ENCODE data around the gene KRIT1. TPM values are rescaled to one million over a fixed set of nuclear protein-coding genes. Genes with fewer than 3 reads are reported as not detected.

The KRIT1 gene
- total RNA-seq (100 to 1,000 TPM in 3 of 7 donors, 10 to 100 TPM in 4; 47.2 to 131 (median 62.6) TPM), polyA plus RNA-seq (10 to 100 TPM; 13.7 to 19.6 (median 17.3) TPM)
- long read RNA-seq, donor 1, partial matches to known transcripts: 32 of 35 reads
- long read RNA-seq, donor 1, other reads (novel, unspliced or antisense): 0 of 35 reads
- long read RNA-seq, donor 2, partial matches to known transcripts: 6 of 8 reads
- long read RNA-seq, donor 2, other reads (novel, unspliced or antisense): 0 of 8 reads

GRCh38 chr7:92245487-92246359, at the start of gene KRIT1, which contains the start of gene ANKIB1:
TSS of gene KRIT1 (minus strand) at chr7:92245914. CDS start at chr7:92242135, 3,779 bp downstream.
TSS of gene ANKIB1 (plus strand) at chr7:92245974. CDS start at chr7:92294979, 49,005 bp downstream.
- DNase-seq: peak; percentile 97
- 0 to 1% (median 0%) methylated on average over 46 to 70 of the region's 71 CpGs for WGBS, 5 donors
- Histone ChIP-seq H3K4me1 (peaks cover 26 to 71% (median 45%) of the 10 kb centered on the region in 6 donors), H3K9me3 (no peaks in the 10 kb centered on the region), H3K4me3 (peak within 1 kb of the TSS; percentile 74 to 99 (median 94)), H3K36me3 (peaks cover 0 to 20% (median 6%) of the 10 kb centered on the region in 6 donors), H3K27ac (peak within 1 kb of the TSS; percentile 88 to 94 (median 91)), H3K27me3 (replicated peaks in 1 of 7) (no peaks in the 10 kb centered on the region)
- TF ChIP-seq POLR2AphosphoS5 (IDR thresholded peaks at IDR 0.05): peak; percentile 91 to 94 (median 92)
- TF ChIP-seq, protein P1, sequence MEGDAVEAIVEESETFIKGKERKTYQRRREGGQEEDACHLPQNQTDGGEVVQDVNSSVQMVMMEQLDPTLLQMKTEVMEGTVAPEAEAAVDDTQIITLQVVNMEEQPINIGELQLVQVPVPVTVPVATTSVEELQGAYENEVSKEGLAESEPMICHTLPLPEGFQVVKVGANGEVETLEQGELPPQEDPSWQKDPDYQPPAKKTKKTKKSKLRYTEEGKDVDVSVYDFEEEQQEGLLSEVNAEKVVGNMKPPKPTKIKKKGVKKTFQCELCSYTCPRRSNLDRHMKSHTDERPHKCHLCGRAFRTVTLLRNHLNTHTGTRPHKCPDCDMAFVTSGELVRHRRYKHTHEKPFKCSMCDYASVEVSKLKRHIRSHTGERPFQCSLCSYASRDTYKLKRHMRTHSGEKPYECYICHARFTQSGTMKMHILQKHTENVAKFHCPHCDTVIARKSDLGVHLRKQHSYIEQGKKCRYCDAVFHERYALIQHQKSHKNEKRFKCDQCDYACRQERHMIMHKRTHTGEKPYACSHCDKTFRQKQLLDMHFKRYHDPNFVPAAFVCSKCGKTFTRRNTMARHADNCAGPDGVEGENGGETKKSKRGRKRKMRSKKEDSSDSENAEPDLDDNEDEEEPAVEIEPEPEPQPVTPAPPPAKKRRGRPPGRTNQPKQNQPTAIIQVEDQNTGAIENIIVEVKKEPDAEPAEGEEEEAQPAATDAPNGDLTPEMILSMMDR (IDR thresholded peaks at IDR 0.05 in 8 of 11, conservative IDR thresholded peaks at IDR 0.05 in 3 of 11): peak in 6 of 11 experiments; percentile 16 to 39 (median 27)
- peak in 1 of 3 donors; percentile 31 for TF ChIP-seq POLR2A (IDR thresholded peaks at IDR 0.05)
- intact Hi-C loops (cut with DNase I; ENCODE audit: low total_unique reads): no loop called here

DNA sequence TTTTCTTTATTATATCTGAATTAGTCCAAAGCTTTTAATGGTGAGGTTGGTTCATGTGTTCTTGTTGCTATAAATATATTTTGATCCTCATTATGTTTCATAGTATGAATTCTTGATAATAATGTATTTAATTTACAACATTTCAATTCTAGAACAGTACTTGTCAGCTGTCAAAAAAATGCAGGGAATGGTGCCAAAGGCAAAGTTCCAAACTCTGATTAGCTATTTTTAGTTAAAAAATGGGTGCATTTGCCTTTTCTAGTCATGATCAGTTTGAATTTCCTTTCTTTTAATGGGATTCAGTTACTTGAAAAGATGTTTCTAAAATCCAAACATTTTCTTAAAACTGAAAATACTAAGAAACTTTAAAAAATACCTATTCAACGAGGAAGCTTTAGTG, 49.7 kb upstream of the KRIT1 start:
- peaks cover 0 to 33% (median 11%) of the 10 kb centered on the region in 6 donors for H3K4me1 ChIP-seq
- peaks cover 0 to 37% (median 6%) of the 10 kb centered on the region in 6 donors for H3K36me3 ChIP-seq
- 66 to 72% (median 70%) methylated on average over 1 of the region's 1 CpG for WGBS, 5 donors
- H3K9me3 ChIP-seq: no peaks in the 10 kb centered on the region
- DNase-seq: no peak
- no peaks in the 10 kb centered on the region for H3K27me3 ChIP-seq (replicated peaks in 1 of 7)
- H3K4me3 ChIP-seq: no peak overlapping the region
- no peak for TF ChIP-seq POLR2A (IDR thresholded peaks at IDR 0.05)
- TF ChIP-seq, protein P1 (IDR thresholded peaks at IDR 0.05 in 8 of 11, conservative IDR thresholded peaks at IDR 0.05 in 3 of 11): no peak
- no peak for TF ChIP-seq POLR2AphosphoS5 (IDR thresholded peaks at IDR 0.05)
- intact Hi-C loops (cut with DNase I; ENCODE audit: low total_unique reads): no loop called here
- peak overlapping the region in 4 of 8 donors; percentile 0 to 60 (median 48) for H3K27ac ChIP-seq

- intact Hi-C loops (cut with DNase I; ENCODE audit: low total_unique reads): no loop called here
- WGBS, 5 donors: 36 to 64% (median 47%) methylated on average over 2 of the region's 2 CpGs
- peak overlapping the region in 3 of 8 donors; percentile 6 to 44 (median 22) for H3K4me3 ChIP-seq
Measured at GRCh38 chr7:92293896-92294590, 48.3 kb upstream of the KRIT1 start.

More at GRCh38 chr7:92293896-92294590, 48.3 kb upstream of the KRIT1 start:
- Histone ChIP-seq H3K9me3 (no peaks in the 10 kb centered on the region), H3K27ac (peak overlapping the region in 7 of 8 donors; percentile 16 to 60 (median 45)), H3K4me1 (peaks cover 0 to 33% (median 11%) of the 10 kb centered on the region in 6 donors), H3K27me3 (replicated peaks in 1 of 7) (no peaks in the 10 kb centered on the region), H3K36me3 (peaks cover 0 to 27% (median 5%) of the 10 kb centered on the region in 6 donors)
- TF ChIP-seq, protein P1 (IDR thresholded peaks at IDR 0.05 in 8 of 11, conservative IDR thresholded peaks at IDR 0.05 in 3 of 11): no peak
- TF ChIP-seq POLR2A (IDR thresholded peaks at IDR 0.05) (no peak), POLR2AphosphoS5 (IDR thresholded peaks at IDR 0.05) (no peak)
- DNase-seq: no peak

Measured in spleen (tissue), 13 donors.